ENCODE measurements around the gene MBD2. TPM values are rescaled to one million over a fixed set of nuclear protein-coding genes. Genes with fewer than 3 reads are reported as not detected.

The MBD2 gene
- total and polyA plus RNA-seq, 2 donors from 2014 or later = 79.1 to 123 TPM

DNA sequence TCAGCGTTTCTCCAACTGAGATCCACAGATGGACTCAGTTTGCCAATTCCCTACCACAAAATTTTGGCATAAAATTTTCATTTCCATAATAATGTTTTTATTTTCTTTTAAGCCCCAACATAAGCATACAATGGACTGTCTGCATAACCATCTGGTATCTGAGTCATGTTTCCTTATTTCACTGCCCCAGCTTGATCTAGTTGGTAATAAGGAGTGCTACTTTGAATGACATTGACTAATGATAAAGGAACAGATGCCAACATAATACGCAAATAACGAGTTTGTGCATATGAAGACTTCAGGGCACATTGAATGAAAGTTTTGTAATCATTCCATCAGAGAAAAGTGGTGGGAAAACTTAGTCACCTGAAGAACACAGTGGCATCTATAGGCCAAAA, 8.8 kb upstream of the MBD2 start:
- TF ChIP-seq, protein P1, sequence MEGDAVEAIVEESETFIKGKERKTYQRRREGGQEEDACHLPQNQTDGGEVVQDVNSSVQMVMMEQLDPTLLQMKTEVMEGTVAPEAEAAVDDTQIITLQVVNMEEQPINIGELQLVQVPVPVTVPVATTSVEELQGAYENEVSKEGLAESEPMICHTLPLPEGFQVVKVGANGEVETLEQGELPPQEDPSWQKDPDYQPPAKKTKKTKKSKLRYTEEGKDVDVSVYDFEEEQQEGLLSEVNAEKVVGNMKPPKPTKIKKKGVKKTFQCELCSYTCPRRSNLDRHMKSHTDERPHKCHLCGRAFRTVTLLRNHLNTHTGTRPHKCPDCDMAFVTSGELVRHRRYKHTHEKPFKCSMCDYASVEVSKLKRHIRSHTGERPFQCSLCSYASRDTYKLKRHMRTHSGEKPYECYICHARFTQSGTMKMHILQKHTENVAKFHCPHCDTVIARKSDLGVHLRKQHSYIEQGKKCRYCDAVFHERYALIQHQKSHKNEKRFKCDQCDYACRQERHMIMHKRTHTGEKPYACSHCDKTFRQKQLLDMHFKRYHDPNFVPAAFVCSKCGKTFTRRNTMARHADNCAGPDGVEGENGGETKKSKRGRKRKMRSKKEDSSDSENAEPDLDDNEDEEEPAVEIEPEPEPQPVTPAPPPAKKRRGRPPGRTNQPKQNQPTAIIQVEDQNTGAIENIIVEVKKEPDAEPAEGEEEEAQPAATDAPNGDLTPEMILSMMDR (IDR thresholded peaks at IDR 0.05; ENCODE audit: borderline replicate concordance, extremely low read depth, insufficient read depth) = no peak
- no peaks in the 10 kb centered on the region for H3K36me3 ChIP-seq (ENCODE audit: control insufficient read depth in 2 of 3, insufficient read depth in 3 of 3, low read length in 3 of 3)
- no peak overlapping the region for H3K27ac ChIP-seq (ENCODE audit: low read depth in 2 of 2, low read length in 2 of 2)
- intact Hi-C loops (cut with DNase I) = no loop called here
- H3K27me3 ChIP-seq (ENCODE audit: control insufficient read depth, insufficient read depth, low read length) = no peaks in the 10 kb centered on the region
- H3K4me1 ChIP-seq (ENCODE audit: control insufficient read depth in 2 of 3, insufficient read depth in 2 of 3, low read depth in 1 of 3, low read length in 3 of 3) = peaks cover 0 to 5% (median 0%) of the 10 kb centered on the region in 3 donors
- H3K4me3 ChIP-seq (ENCODE audit: low read length in 3 of 3) = no peak overlapping the region
- FAIRE-seq = no peak
- H3K9me3 ChIP-seq (ENCODE audit: control insufficient read depth in 2 of 3, insufficient read depth in 1 of 3, low read length in 3 of 3) = no peaks in the 10 kb centered on the region
- DNase-seq = no peak
- H3K9ac ChIP-seq (ENCODE audit: low read length in 3 of 3) = no peak overlapping the region

DNA sequence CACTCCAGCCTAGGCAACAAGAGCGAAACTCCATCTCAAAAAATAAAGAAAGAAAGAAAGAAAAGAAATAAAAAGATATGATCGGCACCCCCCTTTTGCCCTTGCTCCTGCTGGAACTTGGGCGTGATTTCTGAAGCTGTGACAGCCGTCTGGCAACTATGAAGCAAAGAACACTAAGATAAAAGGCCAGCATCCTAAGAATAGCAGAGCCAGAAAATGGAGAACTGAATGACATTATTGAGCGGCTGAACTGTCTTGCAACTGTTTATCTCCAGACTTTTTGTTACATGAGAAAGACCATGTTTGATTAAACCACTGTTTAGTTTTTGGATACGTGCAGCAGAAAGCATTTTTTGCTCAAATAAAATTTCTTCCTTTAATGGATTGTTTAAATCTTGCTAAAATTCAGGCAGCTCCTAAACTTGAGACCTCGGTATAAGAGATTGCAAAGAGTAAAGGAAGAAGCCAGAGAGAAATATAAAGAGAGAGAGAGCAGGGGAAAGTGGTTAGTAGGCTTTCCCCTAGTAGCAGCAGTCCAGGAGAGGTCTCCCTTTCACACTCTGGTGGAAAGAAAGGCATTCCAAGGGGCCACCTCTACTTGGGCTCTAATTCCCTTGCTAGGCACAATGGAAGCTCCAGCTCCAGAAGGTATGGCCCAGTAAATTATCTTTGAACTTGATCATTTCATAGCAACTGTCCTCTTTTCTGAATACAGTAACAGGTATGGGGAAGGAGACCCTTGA, 8.2 kb upstream of the MBD2 start:
- H3K27me3 ChIP-seq (ENCODE audit: control insufficient read depth, insufficient read depth, low read length) = no peaks in the 10 kb centered on the region
- intact Hi-C loops (cut with DNase I) = no loop called here
- peaks cover 0 to 5% (median 0%) of the 10 kb centered on the region in 3 donors for H3K4me1 ChIP-seq (ENCODE audit: control insufficient read depth in 2 of 3, insufficient read depth in 2 of 3, low read depth in 1 of 3, low read length in 3 of 3)
- no peaks in the 10 kb centered on the region for H3K36me3 ChIP-seq (ENCODE audit: control insufficient read depth in 2 of 3, insufficient read depth in 3 of 3, low read length in 3 of 3)
- DNase-seq (no peak), FAIRE-seq (no peak)
- H3K9me3 ChIP-seq (ENCODE audit: control insufficient read depth in 2 of 3, insufficient read depth in 1 of 3, low read length in 3 of 3) = no peaks in the 10 kb centered on the region
- no peak overlapping the region for H3K4me3 ChIP-seq (ENCODE audit: low read length in 3 of 3)
- TF ChIP-seq, protein P1 (IDR thresholded peaks at IDR 0.05; ENCODE audit: borderline replicate concordance, extremely low read depth, insufficient read depth) = no peak
- no peak overlapping the region for H3K9ac ChIP-seq (ENCODE audit: low read length in 3 of 3)
- no peak overlapping the region for H3K27ac ChIP-seq (ENCODE audit: low read depth in 2 of 2, low read length in 2 of 2)

DNA sequence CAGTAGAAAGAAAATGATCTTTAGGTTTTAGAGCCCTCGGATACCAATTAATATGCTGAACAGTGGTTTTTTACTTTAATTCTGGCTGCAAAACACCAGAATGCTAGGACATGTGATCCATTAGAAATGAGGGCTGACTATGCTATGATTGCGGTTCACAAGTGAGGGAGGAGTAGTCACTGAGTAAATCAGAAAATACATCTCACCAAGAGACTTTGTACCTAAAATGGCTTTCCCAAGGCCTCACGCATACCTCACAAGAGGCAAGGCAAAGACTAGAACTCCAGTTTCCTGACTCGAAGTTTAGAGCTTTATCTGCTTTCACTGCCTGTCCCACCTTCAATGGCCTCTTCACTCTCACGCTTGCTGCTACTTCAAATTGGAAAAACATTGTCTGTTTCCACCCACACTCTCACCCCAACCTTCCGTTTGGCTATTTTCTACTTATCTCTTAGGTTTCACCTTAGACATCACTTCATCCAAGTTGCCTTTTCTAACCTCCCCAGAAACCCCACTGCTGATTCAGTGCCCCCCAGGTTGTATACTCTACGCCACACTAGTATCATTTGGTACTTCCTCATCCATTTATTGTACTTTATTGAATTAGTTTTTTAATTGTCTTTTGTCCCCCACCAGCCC, 5.1 kb upstream of the MBD2 start:
- FAIRE-seq = no peak

More for the DNA sequence above, 5.1 kb upstream of the MBD2 start:
- no peak for DNase-seq
- TF ChIP-seq, protein P1 (IDR thresholded peaks at IDR 0.05; ENCODE audit: borderline replicate concordance, extremely low read depth, insufficient read depth) = no peak
- H3K4me3 ChIP-seq (ENCODE audit: low read length in 3 of 3) = no peak overlapping the region
- no peak overlapping the region for H3K9ac ChIP-seq (ENCODE audit: low read length in 3 of 3)
- intact Hi-C loops (cut with DNase I) = no loop called here
- H3K27ac ChIP-seq (ENCODE audit: low read depth in 2 of 2, low read length in 2 of 2) = no peak overlapping the region
- no peaks in the 10 kb centered on the region for H3K27me3 ChIP-seq (ENCODE audit: control insufficient read depth, insufficient read depth, low read length)
- no peaks in the 10 kb centered on the region for H3K36me3 ChIP-seq (ENCODE audit: control insufficient read depth in 2 of 3, insufficient read depth in 3 of 3, low read length in 3 of 3)
- H3K4me1 ChIP-seq (ENCODE audit: control insufficient read depth in 2 of 3, insufficient read depth in 2 of 3, low read depth in 1 of 3, low read length in 3 of 3) = peaks cover 0 to 5% (median 0%) of the 10 kb centered on the region in 3 donors
- no peaks in the 10 kb centered on the region for H3K9me3 ChIP-seq (ENCODE audit: control insufficient read depth in 2 of 3, insufficient read depth in 1 of 3, low read length in 3 of 3)
